ENCODE data around the gene FAT2. TPM values are rescaled to one million over a fixed set of nuclear protein-coding genes. Genes with fewer than 3 reads are reported as not detected.

Gene FAT2
- total and polyA plus RNA-seq, 4 experiments from 2014 or later = not detected

DNA sequence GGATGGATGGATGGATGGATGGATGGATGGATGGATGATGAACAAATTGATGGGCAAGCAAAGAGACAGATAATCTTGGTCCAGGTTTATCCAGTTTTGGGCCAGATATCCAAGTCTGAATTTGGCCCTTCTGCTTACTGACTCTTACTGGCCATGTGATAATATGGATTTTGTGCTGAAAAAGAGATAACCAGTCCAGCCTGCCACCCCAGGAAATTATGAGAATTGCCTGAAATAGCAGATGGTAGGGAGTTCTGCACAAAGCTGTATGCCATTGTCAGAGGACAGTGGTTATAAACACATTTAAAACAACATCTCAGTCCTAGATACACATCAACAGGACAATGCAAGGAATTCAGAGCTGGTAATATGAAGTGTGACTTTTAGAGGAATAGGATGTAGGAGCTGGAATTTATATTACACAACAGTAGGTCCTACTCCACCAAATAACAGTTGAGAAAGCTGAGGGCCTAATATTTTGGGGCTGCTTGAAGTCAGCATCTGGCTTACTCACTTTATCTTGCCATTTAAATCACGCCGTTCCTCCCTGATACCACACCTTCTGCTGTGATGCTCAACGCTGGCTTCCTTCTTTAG, 9.0 kb upstream of the FAT2 start:
- Histone ChIP-seq H3K9me3 (ENCODE audit: control insufficient read depth in 1 of 2, low read length in 2 of 2) (no peaks in the 10 kb centered on the region), H3K27ac (ENCODE audit: low read depth, low read length) (no peak overlapping the region), H3K27me3 (ENCODE audit: insufficient read depth, low read length) (no peaks in the 10 kb centered on the region), H3K4me3 (ENCODE audit: low read length in 2 of 2) (no peak overlapping the region), H3K36me3 (ENCODE audit: insufficient read depth, low read length) (no peaks in the 10 kb centered on the region), H3K4me1 (ENCODE audit: insufficient read depth, low read length) (no peaks in the 10 kb centered on the region)
- intact Hi-C loops (cut with micrococcal nuclease) = no loop called here
- peaks cover 2 to 4% of the 10 kb centered on the region in 2 donors for H3K27me3 Mint-ChIP-seq
- H3K36me3 Mint-ChIP-seq = no peaks in the 10 kb centered on the region
- H3K4me3 Mint-ChIP-seq = no peak overlapping the region
- DNase-seq = no peak
- ChIA-PET CTCF (ENCODE audit: partially characterized antibody) (no interaction called here), POLR2A (ENCODE audit: partially characterized antibody) (no interaction called here)
- H3K9me3 Mint-ChIP-seq = no peaks in the 10 kb centered on the region
- H3K27ac Mint-ChIP-seq = peak overlapping the region in 1 of 7 donors; percentile 35
- peaks cover 0 to under 1% (median 0%) of the 10 kb centered on the region in 4 donors for H3K4me1 Mint-ChIP-seq

DNA sequence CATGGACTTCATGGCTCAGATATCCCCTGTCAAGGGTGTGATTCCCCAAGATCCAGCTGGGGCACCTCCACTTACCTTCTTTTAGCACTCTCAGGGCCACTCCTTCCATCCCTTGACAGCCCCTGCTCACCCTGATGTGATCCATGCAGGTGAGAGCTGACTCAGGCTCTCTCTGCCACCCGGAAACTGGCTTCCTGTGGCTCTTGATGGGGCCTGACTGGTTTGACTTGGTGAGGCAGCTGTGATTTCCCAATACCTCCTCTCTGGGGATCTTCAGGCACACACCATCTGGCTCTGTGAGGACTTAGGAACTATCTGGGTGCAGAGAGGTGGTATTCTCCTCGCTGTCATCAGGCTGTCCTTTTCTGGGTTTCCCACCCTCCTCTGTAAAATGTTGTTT, 7.9 kb upstream of the FAT2 start:
- Histone ChIP-seq H3K9me3 (ENCODE audit: control insufficient read depth in 1 of 2, low read length in 2 of 2) (no peaks in the 10 kb centered on the region), H3K4me3 (ENCODE audit: low read length in 2 of 2) (no peak overlapping the region), H3K27ac (ENCODE audit: low read depth, low read length) (no peak overlapping the region), H3K4me1 (ENCODE audit: insufficient read depth, low read length) (no peaks in the 10 kb centered on the region), H3K36me3 (ENCODE audit: insufficient read depth, low read length) (no peaks in the 10 kb centered on the region), H3K27me3 (ENCODE audit: insufficient read depth, low read length) (no peaks in the 10 kb centered on the region)
- ChIA-PET CTCF (ENCODE audit: partially characterized antibody) (no interaction called here), POLR2A (ENCODE audit: partially characterized antibody) (no interaction called here)
- no peak for DNase-seq
- H3K4me3 Mint-ChIP-seq = no peak overlapping the region
- no peaks in the 10 kb centered on the region for H3K36me3 Mint-ChIP-seq
- no peaks in the 10 kb centered on the region for H3K9me3 Mint-ChIP-seq
- H3K4me1 Mint-ChIP-seq = no peaks in the 10 kb centered on the region
- H3K27ac Mint-ChIP-seq = no peak overlapping the region
- intact Hi-C loops (cut with micrococcal nuclease) = no loop called here
- H3K27me3 Mint-ChIP-seq = peaks cover 1 to 2% of the 10 kb centered on the region in 2 donors

DNA sequence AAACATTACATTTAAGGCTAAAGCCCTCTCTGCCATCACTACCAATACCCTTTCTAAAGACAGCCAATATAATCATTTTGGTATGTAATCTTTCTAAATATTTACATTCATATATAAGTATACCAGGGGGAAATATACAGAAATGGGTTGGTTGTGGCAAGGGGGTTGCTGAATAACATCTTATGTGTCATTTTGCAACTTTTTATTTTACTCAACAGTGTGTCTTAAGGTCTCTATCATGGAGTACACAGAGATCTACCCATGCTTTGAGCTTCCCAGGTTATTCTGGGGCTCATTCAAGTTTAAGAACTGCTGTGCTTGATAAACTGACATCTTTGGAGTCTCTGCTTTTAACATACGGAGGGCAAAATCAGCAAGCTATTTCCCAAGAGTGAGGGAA, 7.4 kb upstream of the FAT2 start:
- H3K36me3 ChIP-seq (ENCODE audit: insufficient read depth, low read length) = no peaks in the 10 kb centered on the region
- DNase-seq = no peak
- H3K4me3 ChIP-seq (ENCODE audit: low read length in 2 of 2) = no peak overlapping the region
- Mint-ChIP-seq H3K27me3 (peaks cover 0 to 2% of the 10 kb centered on the region in 2 donors), H3K36me3 (no peaks in the 10 kb centered on the region), H3K27ac (no peak overlapping the region), H3K4me1 (no peaks in the 10 kb centered on the region), H3K9me3 (no peaks in the 10 kb centered on the region), H3K4me3 (no peak overlapping the region)
- ChIA-PET POLR2A (ENCODE audit: partially characterized antibody) (no interaction called here), CTCF (ENCODE audit: partially characterized antibody) (no interaction called here)
- H3K27ac ChIP-seq (ENCODE audit: low read depth, low read length) = no peak overlapping the region
- intact Hi-C loops (cut with micrococcal nuclease) = no loop called here
- H3K4me1 ChIP-seq (ENCODE audit: insufficient read depth, low read length) = no peaks in the 10 kb centered on the region
- no peaks in the 10 kb centered on the region for H3K9me3 ChIP-seq (ENCODE audit: control insufficient read depth in 1 of 2, low read length in 2 of 2)
- no peaks in the 10 kb centered on the region for H3K27me3 ChIP-seq (ENCODE audit: insufficient read depth, low read length)

DNA sequence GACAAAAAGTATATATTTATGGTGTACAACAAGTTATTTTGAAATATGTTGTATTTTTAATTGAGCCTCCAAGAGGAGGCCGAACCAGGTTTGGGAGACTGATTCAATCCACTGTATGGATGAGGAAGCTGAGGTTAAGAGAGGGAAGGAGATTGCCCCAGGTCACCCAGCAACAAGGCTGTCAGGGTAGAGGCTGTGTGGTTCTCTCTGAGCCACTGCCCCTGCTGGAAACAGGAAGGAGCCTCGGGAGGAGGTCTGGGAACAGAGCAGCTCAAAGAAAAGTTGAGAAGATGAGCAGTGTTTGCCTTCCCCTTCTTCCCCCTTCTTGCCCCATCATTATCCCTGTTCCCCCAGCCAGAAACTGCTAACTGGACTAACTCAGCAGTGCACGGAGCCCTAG, 6.6 kb upstream of the FAT2 start:
- CTCF ChIA-PET (ENCODE audit: partially characterized antibody) = no interaction called here
- intact Hi-C loops (cut with micrococcal nuclease) = no loop called here
- H3K27me3 Mint-ChIP-seq = peaks cover 0 to 2% of the 10 kb centered on the region in 2 donors

DNA sequence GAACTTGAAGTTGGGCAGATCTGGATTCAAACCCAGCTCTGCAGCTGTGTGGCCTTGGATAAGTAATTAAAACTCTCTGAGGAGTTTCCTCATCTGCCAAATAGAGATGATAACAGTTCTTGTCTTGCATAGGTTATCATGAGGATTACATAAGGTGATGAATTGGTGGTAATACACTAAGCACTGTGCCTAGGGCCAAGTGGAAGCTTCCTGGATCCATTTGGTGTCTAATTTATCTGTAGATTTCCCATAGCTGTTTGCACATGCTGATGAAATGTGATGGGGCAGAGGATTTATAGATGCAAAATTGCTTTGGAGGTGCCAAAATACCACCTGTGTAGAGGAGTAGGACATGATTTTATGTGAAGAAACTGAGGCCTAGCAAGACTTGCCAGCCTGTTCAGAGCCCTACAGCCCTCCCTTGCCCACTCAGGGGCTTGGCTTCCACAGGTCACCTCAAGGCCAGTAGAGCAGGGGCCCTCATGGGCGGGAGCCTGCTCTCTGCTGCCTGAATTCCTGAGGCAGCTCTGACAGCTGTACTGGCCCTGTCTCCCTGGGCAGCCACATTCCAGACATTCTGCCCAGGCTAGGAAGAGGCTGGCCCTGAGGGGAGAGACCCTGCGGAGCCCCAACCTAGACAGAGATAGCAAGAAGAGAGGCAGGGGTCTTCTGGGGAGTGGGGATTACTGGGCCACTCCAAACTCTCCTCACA, 5.9 kb upstream of the FAT2 start:
- Histone ChIP-seq H3K9me3 (ENCODE audit: control insufficient read depth in 1 of 2, low read length in 2 of 2) (no peaks in the 10 kb centered on the region), H3K27me3 (ENCODE audit: insufficient read depth, low read length) (no peaks in the 10 kb centered on the region), H3K27ac (ENCODE audit: low read depth, low read length) (no peak overlapping the region), H3K4me1 (ENCODE audit: insufficient read depth, low read length) (no peaks in the 10 kb centered on the region), H3K4me3 (ENCODE audit: low read length in 2 of 2) (no peak overlapping the region), H3K36me3 (ENCODE audit: insufficient read depth, low read length) (no peaks in the 10 kb centered on the region)
- ChIA-PET CTCF (ENCODE audit: partially characterized antibody) (no interaction called here), POLR2A (ENCODE audit: partially characterized antibody) (no interaction called here)
- Mint-ChIP-seq H3K36me3 (no peaks in the 10 kb centered on the region), H3K27ac (no peak overlapping the region), H3K9me3 (no peaks in the 10 kb centered on the region), H3K4me3 (no peak overlapping the region), H3K4me1 (peaks cover 0 to 1% (median 0%) of the 10 kb centered on the region in 4 donors), H3K27me3 (peaks cover 0 to 2% of the 10 kb centered on the region in 2 donors)
- intact Hi-C loops (cut with micrococcal nuclease) = no loop called here
- DNase-seq = no peak

More for the DNA sequence above, 6.6 kb upstream of the FAT2 start:
- Histone ChIP-seq H3K4me1 (ENCODE audit: insufficient read depth, low read length) (no peaks in the 10 kb centered on the region), H3K27ac (ENCODE audit: low read depth, low read length) (no peak overlapping the region), H3K36me3 (ENCODE audit: insufficient read depth, low read length) (no peaks in the 10 kb centered on the region), H3K27me3 (ENCODE audit: insufficient read depth, low read length) (no peaks in the 10 kb centered on the region), H3K9me3 (ENCODE audit: control insufficient read depth in 1 of 2, low read length in 2 of 2) (no peaks in the 10 kb centered on the region), H3K4me3 (ENCODE audit: low read length in 2 of 2) (no peak overlapping the region)
- no peak overlapping the region for H3K27ac Mint-ChIP-seq
- no peaks in the 10 kb centered on the region for H3K9me3 Mint-ChIP-seq
- POLR2A ChIA-PET (ENCODE audit: partially characterized antibody) = no interaction called here
- H3K4me3 Mint-ChIP-seq = no peak overlapping the region
- H3K36me3 Mint-ChIP-seq = no peaks in the 10 kb centered on the region
- peaks cover 0 to 1% (median 0%) of the 10 kb centered on the region in 4 donors for H3K4me1 Mint-ChIP-seq
- DNase-seq = no peak

DNA sequence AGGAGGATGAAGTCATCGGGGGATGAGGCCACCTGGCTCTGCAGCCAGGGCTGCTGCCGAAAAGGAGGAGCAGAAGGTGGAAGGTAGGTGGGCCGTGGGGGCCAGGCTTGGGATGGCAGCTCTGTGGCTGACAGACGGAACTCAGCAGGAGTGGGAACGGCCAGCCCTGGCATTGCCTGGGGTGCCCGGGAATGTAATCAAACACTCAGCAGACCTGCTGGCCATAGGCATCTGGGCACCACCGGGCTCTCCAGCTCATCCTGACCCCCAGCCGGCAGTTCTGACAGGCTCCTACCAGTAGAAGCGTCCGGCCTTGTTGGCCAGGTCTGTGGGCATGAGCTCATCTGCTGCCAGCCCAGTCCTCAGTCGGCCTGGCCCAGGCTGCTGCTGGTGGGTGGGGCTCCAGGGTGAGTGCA, 4.3 kb upstream of the FAT2 start:
- Histone ChIP-seq H3K27me3 (ENCODE audit: insufficient read depth, low read length) (no peaks in the 10 kb centered on the region), H3K27ac (ENCODE audit: low read depth, low read length) (no peak overlapping the region), H3K4me1 (ENCODE audit: insufficient read depth, low read length) (no peaks in the 10 kb centered on the region), H3K36me3 (ENCODE audit: insufficient read depth, low read length) (no peaks in the 10 kb centered on the region), H3K9me3 (ENCODE audit: control insufficient read depth in 1 of 2, low read length in 2 of 2) (no peaks in the 10 kb centered on the region), H3K4me3 (ENCODE audit: low read length in 2 of 2) (no peak overlapping the region)
- Mint-ChIP-seq H3K27ac (no peak overlapping the region), H3K4me3 (no peak overlapping the region), H3K9me3 (no peaks in the 10 kb centered on the region), H3K4me1 (peaks cover 0 to 1% (median 0%) of the 10 kb centered on the region in 4 donors), H3K27me3 (peaks cover 0 to 2% of the 10 kb centered on the region in 2 donors), H3K36me3 (no peaks in the 10 kb centered on the region)
- POLR2A ChIA-PET (ENCODE audit: partially characterized antibody) = no interaction called here
- no peak for DNase-seq
- intact Hi-C loops (cut with micrococcal nuclease) = no loop called here
- CTCF ChIA-PET (ENCODE audit: partially characterized antibody) = no interaction called here

DNA sequence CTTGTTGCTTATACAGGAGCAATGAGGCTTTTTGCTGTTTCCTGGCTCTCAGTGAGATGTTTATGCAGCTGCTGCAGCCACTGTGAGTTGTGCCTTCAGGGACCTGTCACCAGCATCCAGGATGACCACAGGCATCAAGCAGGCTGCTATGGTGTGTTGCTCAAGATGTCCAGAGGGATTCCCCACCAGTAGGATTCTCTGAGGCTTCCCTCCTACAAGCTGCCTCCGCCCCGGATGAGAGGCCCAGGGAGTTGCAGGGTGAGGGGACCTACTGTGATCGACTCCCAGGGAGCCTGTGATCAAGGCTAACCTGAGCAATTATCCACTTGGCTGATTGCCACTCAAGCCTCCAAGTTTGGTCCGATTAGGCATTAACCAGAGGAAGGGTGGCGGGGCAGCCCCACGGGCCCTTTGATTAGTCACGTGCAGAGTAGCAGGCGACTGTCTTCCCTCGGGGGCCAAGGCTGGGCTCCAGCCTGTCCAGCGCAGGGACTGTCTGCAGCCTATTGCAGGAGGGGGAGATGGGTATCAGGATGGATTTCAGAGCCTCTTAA, 1.8 kb upstream of the FAT2 start:
- Mint-ChIP-seq H3K36me3 (no peaks in the 10 kb centered on the region), H3K9me3 (no peaks in the 10 kb centered on the region), H3K27me3 (no peaks in the 10 kb centered on the region), H3K27ac (no peak overlapping the region), H3K4me1 (peaks cover 0 to 1% (median 0%) of the 10 kb centered on the region in 4 donors), H3K4me3 (no peak overlapping the region)
- Histone ChIP-seq H3K27ac (ENCODE audit: low read depth, low read length) (no peak overlapping the region), H3K4me3 (ENCODE audit: low read length in 2 of 2) (no peak overlapping the region), H3K4me1 (ENCODE audit: insufficient read depth, low read length) (no peaks in the 10 kb centered on the region), H3K9me3 (ENCODE audit: control insufficient read depth in 1 of 2, low read length in 2 of 2) (no peaks in the 10 kb centered on the region), H3K27me3 (ENCODE audit: insufficient read depth, low read length) (no peaks in the 10 kb centered on the region), H3K36me3 (ENCODE audit: insufficient read depth, low read length) (no peaks in the 10 kb centered on the region)
- CTCF ChIA-PET (ENCODE audit: partially characterized antibody) = no interaction called here
- DNase-seq = no peak
- intact Hi-C loops (cut with micrococcal nuclease) = no loop called here
- POLR2A ChIA-PET (ENCODE audit: partially characterized antibody) = no interaction called here
